ENCODE data around the gene AK3.

- TF ChIP-seq BRF2 (IDR thresholded peaks at IDR 0.05; ENCODE audit: borderline replicate concordance, insufficient read depth, insufficient read length) (no peak), HEY1 (CRISPR knock-in tag; IDR thresholded peaks at IDR 0.05; ENCODE audit: borderline replicate concordance) (no peak), ATF4 (CRISPR knock-in tag; IDR thresholded peaks at IDR 0.05) (no peak)
These were observed 6.9 kb downstream of the AK3 start for GRCh38 chr9:4734150-4734549.

All from K562 (cell line).